HG03139 (cell line): ENCODE results near the gene HAP1.
"Not testable (repeated sequence)": the region's sequence is repeated elsewhere in the genome, so short reads cannot be mapped to it uniquely, and the experiment has no call there.

Experiments
- ATAC-seq: cut with Tn5 transposase; IDR thresholded peaks from one replicate; pipeline ENCODE4 v1.9.1; 2021; ENCODE audit not compliant: unreplicated experiment

Gene HAP1

DNA sequence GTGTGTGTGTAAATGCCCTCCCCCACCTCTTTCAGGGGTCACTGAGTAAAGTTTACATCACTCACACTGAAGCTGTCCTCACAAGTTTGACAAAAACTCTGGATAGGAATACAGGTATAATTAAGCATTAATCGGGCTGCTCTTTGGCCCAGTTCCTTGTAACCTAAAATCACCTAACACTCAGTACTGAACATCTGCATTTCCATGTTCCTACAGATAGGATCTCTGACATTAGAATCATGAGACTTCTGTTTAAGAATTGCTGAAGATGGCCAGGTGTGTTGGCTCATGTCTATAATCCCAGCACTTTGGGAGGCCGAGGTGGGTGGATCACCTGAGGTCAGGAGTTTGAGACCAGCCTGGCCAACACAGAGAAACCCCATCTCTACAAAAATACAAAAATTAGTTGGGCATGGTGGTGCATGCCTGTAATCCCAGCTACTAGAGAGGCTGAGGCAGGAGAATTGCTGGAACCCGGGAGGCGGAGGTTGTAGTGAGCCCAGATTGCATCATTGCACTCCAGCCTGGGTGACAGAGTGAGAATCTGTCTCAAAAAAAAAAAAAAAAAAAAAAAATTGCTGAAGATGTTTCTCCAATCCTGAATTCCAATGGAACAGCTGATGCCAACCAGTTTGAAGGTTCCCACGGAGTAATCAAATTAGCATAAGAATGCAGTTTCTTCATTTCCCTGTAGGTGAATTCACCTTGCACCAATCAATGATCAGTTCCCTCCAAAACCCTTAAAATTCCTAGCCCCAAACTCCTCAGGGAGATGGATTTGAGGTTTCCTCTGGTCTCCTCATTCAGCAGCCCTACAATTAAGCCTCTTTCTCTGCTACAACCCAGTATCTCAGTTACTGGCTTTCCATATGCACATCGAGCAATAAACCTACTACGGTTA, 59.0 kb downstream of the HAP1 start:
- ATAC-seq, result not testable (repeated sequence)
